Measurements from ENCODE around the gene SPEM3.

SPEM3 gene

DNA sequence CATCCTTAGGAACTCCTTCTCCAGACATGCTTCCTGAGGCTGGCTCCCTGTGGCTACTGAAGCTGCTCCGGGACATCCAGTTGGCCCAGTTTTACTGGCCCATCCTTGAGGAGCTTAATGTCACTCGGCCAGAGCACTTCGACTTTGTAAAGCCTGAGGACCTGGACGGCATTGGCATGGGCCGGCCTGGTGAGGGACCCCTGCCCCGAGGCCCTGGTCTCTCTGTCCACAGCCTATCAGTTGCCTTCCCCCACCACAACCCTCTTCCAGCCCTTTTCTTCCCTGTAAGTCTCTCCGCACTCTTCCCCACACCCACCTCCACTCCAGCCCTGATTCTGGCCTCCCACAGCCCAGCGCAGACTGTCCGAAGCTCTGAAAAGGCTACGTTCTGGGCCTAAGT lies 45.8 kb upstream of the SPEM3 start:
- no peak for TF ChIP-seq EZH2phosphoT487 (IDR thresholded peaks at IDR 0.05; ENCODE audit: low read depth)
- TF ChIP-seq, protein P1, sequence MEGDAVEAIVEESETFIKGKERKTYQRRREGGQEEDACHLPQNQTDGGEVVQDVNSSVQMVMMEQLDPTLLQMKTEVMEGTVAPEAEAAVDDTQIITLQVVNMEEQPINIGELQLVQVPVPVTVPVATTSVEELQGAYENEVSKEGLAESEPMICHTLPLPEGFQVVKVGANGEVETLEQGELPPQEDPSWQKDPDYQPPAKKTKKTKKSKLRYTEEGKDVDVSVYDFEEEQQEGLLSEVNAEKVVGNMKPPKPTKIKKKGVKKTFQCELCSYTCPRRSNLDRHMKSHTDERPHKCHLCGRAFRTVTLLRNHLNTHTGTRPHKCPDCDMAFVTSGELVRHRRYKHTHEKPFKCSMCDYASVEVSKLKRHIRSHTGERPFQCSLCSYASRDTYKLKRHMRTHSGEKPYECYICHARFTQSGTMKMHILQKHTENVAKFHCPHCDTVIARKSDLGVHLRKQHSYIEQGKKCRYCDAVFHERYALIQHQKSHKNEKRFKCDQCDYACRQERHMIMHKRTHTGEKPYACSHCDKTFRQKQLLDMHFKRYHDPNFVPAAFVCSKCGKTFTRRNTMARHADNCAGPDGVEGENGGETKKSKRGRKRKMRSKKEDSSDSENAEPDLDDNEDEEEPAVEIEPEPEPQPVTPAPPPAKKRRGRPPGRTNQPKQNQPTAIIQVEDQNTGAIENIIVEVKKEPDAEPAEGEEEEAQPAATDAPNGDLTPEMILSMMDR (IDR thresholded peaks at IDR 0.05; ENCODE audit: low read depth, low read length): no peak
- no peaks in the 10 kb centered on the region for H4K20me1 ChIP-seq (ENCODE audit: insufficient read depth, low read length)
- H3K79me2 ChIP-seq (ENCODE audit: low read length): no peaks in the 10 kb centered on the region

DNA sequence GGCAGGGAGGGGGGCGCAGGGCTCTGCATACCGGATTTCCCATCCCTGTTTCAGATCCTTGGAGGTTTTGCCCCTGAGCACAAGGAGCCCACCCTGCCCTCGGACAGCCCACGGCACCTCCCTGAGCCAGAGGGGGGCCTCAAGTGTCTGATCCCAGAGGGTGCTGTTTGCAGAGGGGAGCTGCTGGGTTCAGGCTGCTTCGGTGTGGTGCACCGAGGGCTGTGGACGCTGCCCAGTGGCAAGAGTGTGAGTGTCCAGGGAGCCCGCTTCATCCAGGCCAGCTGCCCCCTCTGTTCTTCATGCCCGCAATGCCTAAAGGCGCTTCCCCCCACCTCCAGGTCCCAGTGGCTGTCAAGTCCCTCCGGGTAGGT lies 45.3 kb upstream of the SPEM3 start:
- no peak overlapping the region for H3K27ac ChIP-seq (ENCODE audit: low read length)
- no peak overlapping the region for H2AFZ ChIP-seq (ENCODE audit: low read depth, low read length)
- peak overlapping the region; percentile 77 for H3K4me2 ChIP-seq (ENCODE audit: low read length)
- no peaks in the 10 kb centered on the region for H4K20me1 ChIP-seq (ENCODE audit: insufficient read depth, low read length)
- no peaks in the 10 kb centered on the region for H3K27me3 ChIP-seq (ENCODE audit: low read depth, low read length)
- no peak overlapping the region for H3K9ac ChIP-seq (ENCODE audit: low read length)
- no peaks in the 10 kb centered on the region for H3K79me2 ChIP-seq (ENCODE audit: low read length)
- no peaks in the 10 kb centered on the region for H3K36me3 ChIP-seq (replicated peaks; ENCODE audit: low read depth, low read length)
- peaks cover 9% of the 10 kb centered on the region; the same call in 1 of the 2 replicates for H3K4me1 ChIP-seq (ENCODE audit: low read length)
- TF ChIP-seq EZH2phosphoT487 (IDR thresholded peaks at IDR 0.05; ENCODE audit: low read depth): no peak
- TF ChIP-seq, protein P1 (IDR thresholded peaks at IDR 0.05; ENCODE audit: low read depth, low read length): no peak
- 0 out of 2 replicates have a peak, but pooled peaks cover 5% of the 10 kb centered on the region for H3K9me3 ChIP-seq (ENCODE audit: insufficient read depth, low read length)
- H3K4me3 ChIP-seq (ENCODE audit: low read length): peak overlapping the region; percentile 84

More for the DNA sequence above, 45.8 kb upstream of the SPEM3 start:
- Histone ChIP-seq H3K27ac (ENCODE audit: low read length) (no peak overlapping the region), H3K36me3 (replicated peaks; ENCODE audit: low read depth, low read length) (no peaks in the 10 kb centered on the region), H3K4me3 (ENCODE audit: low read length) (no peak overlapping the region), H3K4me1 (ENCODE audit: low read length) (peaks cover 9% of the 10 kb centered on the region; the same call in 1 of the 2 replicates), H3K9ac (ENCODE audit: low read length) (no peak overlapping the region), H3K4me2 (ENCODE audit: low read length) (no peak overlapping the region), H2AFZ (ENCODE audit: low read depth, low read length) (no peak overlapping the region), H3K27me3 (ENCODE audit: low read depth, low read length) (no peaks in the 10 kb centered on the region), H3K9me3 (ENCODE audit: insufficient read depth, low read length) (0 out of 2 replicates have a peak, but pooled peaks cover 5% of the 10 kb centered on the region)

DNA sequence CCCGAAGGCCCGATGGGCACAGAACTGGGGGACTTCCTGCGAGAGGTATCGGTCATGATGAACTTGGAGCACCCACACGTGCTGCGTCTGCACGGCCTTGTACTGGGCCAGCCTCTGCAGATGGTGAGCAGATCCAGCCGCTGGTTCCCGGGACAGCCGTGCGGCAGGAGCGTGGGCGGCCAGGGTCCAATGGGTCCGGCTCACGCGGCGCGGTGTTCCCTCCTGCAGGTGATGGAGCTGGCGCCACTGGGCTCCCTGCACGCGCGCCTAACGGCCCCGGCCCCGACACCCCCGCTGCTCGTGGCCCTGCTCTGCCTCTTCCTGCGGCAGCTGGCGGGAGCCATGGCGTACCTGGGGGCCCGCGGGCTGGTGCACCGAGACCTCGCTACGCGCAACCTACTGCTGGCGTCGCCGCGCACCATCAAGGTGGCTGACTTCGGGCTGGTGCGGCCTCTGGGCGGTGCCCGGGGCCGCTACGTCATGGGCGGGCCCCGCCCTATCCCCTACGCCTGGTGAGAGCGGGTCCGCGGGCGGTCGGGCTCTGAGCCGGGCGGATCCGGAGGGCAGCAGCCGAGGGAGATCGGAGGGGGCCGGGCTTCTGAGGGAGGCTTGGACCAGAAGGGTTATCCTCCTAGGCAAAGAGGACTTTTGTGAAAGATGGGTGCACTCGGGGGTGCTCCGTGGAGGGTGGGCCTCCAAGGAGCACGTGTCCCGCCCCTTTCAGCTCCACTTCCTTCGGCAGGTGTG lies 44.7 kb upstream of the SPEM3 start:
- no peaks in the 10 kb centered on the region for H3K36me3 ChIP-seq (replicated peaks; ENCODE audit: low read depth, low read length)
- peak overlapping the region; percentile 67 for H3K9ac ChIP-seq (ENCODE audit: low read length)
- H3K4me3 ChIP-seq (ENCODE audit: low read length): peak overlapping the region; percentile 84
- no peak overlapping the region for H3K27ac ChIP-seq (ENCODE audit: low read length)
- no peaks in the 10 kb centered on the region for H4K20me1 ChIP-seq (ENCODE audit: insufficient read depth, low read length)
- H3K9me3 ChIP-seq (ENCODE audit: insufficient read depth, low read length): 0 out of 2 replicates have a peak, but pooled peaks cover 5% of the 10 kb centered on the region
- no peaks in the 10 kb centered on the region for H3K27me3 ChIP-seq (ENCODE audit: low read depth, low read length)
- TF ChIP-seq, protein P1 (IDR thresholded peaks at IDR 0.05; ENCODE audit: low read depth, low read length): no peak
- TF ChIP-seq EZH2phosphoT487 (IDR thresholded peaks at IDR 0.05; ENCODE audit: low read depth): no peak
- H3K4me2 ChIP-seq (ENCODE audit: low read length): peak overlapping the region; percentile 77
- H3K79me2 ChIP-seq (ENCODE audit: low read length): no peaks in the 10 kb centered on the region
- peak overlapping the region; percentile 86; the same call in 1 of the 2 replicates for H2AFZ ChIP-seq (ENCODE audit: low read depth, low read length)
- H3K4me1 ChIP-seq (ENCODE audit: low read length): peaks cover 9% of the 10 kb centered on the region; the same call in 1 of the 2 replicates

DNA sequence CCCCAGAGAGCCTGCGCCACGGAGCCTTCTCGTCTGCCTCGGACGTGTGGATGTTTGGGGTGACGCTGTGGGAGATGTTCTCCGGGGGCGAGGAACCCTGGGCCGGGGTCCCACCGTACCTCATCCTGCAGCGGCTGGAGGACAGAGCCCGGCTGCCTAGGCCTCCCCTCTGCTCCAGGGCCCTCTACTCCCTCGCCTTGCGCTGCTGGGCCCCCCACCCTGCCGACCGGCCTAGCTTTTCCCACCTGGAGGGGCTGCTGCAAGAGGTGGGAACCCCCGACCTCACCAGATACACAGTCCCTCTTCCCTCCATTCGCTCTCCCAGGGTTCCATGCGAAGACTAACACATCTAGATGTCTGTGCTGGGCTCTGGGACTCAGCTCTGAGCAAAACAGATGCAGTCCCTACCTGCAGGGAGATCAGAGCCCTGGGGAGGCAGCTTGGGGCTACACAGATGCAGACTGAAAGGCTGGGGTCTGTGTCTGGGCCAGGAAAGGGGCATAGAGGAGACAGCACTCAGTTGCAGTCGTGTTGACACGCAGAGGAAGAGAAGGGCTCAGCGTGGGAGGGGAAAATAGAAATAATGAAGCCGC lies 44.1 kb upstream of the SPEM3 start:
- H3K9me3 ChIP-seq (ENCODE audit: insufficient read depth, low read length): no peaks in the 10 kb centered on the region
- H3K27ac ChIP-seq (ENCODE audit: low read length): no peak overlapping the region
- no peaks in the 10 kb centered on the region for H3K79me2 ChIP-seq (ENCODE audit: low read length)
- no peak for TF ChIP-seq EZH2phosphoT487 (IDR thresholded peaks at IDR 0.05; ENCODE audit: low read depth)
- TF ChIP-seq, protein P1 (IDR thresholded peaks at IDR 0.05; ENCODE audit: low read depth, low read length): no peak
- peak overlapping the region; percentile 67 for H3K9ac ChIP-seq (ENCODE audit: low read length)
- H3K27me3 ChIP-seq (ENCODE audit: low read depth, low read length): no peaks in the 10 kb centered on the region
- peak overlapping the region; percentile 86; the same call in 1 of the 2 replicates for H2AFZ ChIP-seq (ENCODE audit: low read depth, low read length)
- peak overlapping the region; percentile 84 for H3K4me3 ChIP-seq (ENCODE audit: low read length)
- H4K20me1 ChIP-seq (ENCODE audit: insufficient read depth, low read length): no peaks in the 10 kb centered on the region
- H3K4me1 ChIP-seq (ENCODE audit: low read length): peaks cover 9% of the 10 kb centered on the region; the same call in 1 of the 2 replicates
- no peaks in the 10 kb centered on the region for H3K36me3 ChIP-seq (replicated peaks; ENCODE audit: low read depth, low read length)
- peak overlapping the region; percentile 77 for H3K4me2 ChIP-seq (ENCODE audit: low read length)
